Right kidney (tissue), 1 donor: ENCODE data around the gene SLBP.
"Not testable (repeated sequence)": the region's sequence is repeated elsewhere in the genome, so short reads cannot be mapped to it uniquely, and the experiment has no call there.

Source experiments
- DNase-seq: peaks from one replicate; pipeline ENCODE4 v3.0.0-alpha.2; 2016

Gene SLBP

DNA sequence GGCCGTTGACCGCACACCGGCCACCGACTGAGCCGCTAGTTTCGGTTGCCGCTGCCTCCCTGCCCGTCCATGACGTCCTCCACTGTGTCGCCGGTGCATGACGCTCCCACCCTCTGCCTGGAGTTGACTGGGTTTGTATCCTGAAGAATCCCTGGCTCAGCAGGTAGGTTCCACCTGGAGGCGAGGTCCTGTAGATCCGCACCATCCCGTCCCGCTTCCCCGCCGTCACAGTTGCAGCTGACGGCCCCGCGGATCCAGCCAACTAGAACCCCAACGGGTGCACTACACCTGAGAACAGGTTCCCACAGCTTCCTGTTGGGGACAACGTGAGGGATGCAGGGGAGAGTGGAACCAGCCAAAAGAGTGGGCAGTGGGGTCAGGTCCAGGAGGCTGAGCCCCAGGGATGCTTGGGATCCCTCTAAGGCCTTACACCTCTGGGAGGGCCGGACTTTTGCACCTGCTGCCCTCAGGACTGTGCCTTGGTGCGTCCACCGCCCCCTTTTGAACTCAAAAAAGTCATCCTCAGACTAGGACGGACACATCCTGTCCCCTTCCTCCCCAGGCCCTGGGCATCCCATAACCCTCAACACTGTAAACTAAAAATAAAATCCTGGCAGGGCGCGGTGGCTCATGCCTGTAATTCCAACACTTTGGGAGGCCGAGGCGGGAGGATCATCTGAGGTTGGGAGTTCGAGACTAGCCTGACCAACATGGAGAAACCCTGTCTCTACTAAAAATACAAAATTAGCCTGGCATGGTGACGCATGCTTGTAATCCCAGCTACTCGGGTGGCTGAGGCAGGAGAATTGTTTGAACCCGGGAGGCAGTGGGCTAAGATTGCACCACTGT lies 1.1 kb upstream of the SLBP start:
- DNase-seq: no peak

- DNase-seq: peak; percentile 79
These were observed 426 bp downstream of the SLBP start for GRCh38 chr4:1711571-1712215.

DNA sequence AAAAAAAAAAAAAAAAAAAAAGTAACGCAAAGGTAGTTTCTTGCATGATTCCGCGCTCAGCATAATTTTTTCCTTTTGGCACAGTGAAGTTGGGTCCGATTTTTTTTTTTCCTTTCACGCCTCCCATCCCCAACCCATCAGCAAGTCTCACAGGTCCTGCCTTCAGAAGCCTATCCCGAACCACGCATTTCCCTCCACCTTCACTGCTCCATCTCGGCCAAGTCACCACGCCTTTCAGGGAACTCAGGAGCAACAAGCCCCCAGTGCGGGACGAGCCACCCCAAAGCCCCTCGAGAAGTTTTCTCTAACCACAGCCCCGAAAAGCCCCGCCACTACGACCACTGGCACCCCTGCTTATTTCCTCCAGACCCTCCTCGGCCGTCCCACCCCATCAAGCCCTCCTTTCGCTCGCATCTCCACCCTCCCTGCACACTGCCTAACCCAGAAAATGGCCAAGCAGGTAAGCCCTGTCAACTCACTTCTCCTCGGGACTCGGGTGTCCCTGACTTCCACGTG lies 1.0 kb downstream of the SLBP start:
- no peak for DNase-seq

DNA sequence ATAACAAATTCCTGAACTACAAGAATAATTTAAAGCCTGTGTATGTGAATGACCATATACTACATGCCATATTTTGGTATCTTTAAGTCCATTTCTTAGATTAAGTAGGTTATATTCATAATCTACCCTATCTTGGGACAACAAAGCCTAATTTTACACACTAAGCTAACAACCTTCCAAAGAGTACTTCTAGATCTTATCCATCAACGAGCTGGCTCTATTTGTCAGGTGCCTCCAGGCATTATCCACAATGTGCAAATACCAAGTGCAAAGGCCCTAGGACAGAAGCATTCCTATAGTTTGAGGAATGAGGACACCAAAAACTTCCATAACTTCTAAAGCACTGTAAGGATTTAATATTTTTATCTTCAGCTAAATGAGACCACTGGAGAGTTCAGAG lies 3.5 kb downstream of the SLBP start:
- DNase-seq: no peak

DNA sequence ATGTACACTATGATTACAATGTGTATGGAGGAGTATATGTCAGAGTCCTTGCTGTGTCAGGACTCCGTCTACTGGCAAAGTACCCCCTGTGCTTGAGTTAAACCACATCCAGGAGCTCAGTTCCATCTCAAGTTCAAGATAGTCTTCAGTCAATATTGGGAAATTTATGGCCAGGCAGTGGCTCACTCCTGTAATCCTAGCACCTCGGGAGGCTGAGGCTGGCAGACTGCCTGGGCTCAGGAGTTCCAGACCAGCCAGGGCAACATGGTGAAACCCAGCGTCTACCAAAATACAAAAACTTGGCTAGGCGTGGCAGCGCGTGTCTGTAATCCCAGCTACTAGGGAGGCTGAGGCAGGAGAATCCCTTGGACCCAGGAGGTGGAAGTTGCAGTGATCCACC lies 5.8 kb downstream of the SLBP start:
- DNase-seq: no peak

DNA sequence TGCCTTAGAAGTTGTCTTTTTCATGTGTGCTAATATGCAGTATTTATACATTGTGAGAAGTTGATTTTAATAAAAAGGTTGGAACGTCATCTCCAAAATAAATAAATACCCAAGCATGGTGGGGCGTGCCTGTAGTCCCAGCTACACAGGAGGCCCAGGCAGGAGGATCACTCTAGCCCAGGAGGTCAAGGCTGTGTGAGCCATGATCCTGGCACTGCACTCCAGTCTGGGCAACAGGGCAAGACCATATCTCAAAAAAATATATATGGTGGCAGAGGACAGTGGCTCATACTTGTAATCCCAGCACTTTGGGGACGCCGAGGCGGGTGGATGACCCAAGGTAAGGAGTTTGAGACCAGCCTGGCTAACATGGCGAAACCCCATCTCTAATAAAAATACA lies 6.4 kb downstream of the SLBP start:
- DNase-seq: no peak

GRCh38 chr4:1703867-1704266 lies 8.3 kb downstream of the SLBP start:
- no peak for DNase-seq

- DNase-seq: not testable (repeated sequence)
These were observed 10.4 kb downstream of the SLBP start for GRCh38 chr4:1701671-1702070.

DNA sequence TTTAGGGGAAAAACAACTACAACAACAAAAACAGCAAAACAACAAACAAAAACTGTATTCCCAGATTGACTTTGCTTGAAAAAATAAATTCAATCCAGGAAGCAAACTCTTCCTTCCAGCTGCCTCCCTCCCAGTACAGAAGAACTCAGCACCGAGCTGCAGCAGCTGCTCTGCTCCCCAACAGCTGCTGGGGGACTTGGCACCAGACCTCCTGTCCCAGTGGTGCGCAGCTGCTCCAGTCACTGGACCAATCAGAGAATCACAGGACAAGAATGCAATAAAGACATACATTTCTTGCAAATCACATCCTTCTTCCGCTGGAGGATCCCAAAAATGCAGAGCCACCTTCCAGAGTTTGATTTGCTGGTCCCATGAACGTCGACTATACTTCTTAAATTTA lies 16.2 kb downstream of the SLBP start:
- no peak for DNase-seq

- peak; percentile 47 for DNase-seq
These were observed 18.8 kb downstream of the SLBP start for GRCh38 chr4:1693131-1693896.

- no peak for DNase-seq
These were observed 20.3 kb downstream of the SLBP start for GRCh38 chr4:1691737-1692373.

- DNase-seq: no peak
These were observed 21.4 kb downstream of the SLBP start for GRCh38 chr4:1690698-1691097.

- no peak for DNase-seq
These were observed 25.6 kb downstream of the SLBP start for GRCh38 chr4:1686440-1687036.

GRCh38 chr4:1685235-1686150 lies 26.6 kb downstream of the SLBP start:
- peak; percentile 63 for DNase-seq

GRCh38 chr4:1684506-1685234 lies 27.4 kb downstream of the SLBP start:
- peak; percentile 58 for DNase-seq

DNA sequence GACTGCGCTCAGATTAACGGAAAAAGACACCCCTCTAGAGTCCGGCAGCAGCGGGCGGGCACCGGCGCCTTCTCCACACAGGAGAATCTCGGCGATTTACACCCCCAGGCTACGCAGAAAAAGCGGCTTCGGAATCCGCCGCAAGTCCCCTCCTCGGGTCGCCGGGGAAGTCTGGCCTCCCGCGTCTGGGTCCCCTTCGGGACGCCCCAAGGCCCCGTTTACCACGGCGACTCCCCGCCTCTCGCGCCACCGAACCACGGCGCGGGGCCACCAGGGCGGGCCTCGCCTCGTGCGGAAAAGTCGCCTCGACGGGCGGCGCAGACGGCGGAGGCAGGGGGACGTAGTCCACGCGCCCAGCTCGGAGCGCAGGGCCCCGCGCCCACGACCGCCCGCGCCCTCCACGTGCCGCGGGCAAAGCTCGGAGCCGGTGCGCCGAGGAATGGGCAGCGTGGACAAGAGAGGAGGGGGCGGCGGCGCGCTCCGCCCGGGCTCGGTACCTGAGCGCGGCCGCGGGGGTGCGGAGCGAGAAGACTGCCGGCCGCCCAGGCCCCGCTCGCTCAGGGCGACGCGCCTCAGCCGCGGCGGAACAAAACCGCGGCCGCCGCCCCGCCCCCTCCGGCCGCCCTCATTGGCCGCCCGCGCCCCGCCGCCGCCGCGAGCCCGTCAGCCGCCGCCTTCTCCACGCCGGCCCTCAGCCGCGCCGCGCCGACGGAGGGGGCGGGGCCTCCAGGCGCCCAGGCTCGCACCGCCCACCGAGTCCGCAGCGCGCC lies 28.2 kb downstream of the SLBP start, which contains the start of gene FAM53A:
TSS of gene FAM53A (minus strand) at position 578 of the 770 bp plus-strand sequence. CDS start 15,572 bp downstream, outside the sequence.
- DNase-seq: peak; percentile 85

- no peak for DNase-seq
These were observed 28.8 kb downstream of the SLBP start for GRCh38 chr4:1683261-1683735.

GRCh38 chr4:1682860-1683259 lies 29.3 kb downstream of the SLBP start:
- DNase-seq: no peak

- DNase-seq: no peak
These were observed 33.9 kb downstream of the SLBP start for GRCh38 chr4:1678244-1678643.
